ENCODE measurements around the gene PSAPL1.

GRCh38 chr4:7395645-7396044, 39.1 kb downstream of the PSAPL1 start:
- TF ChIP-seq, protein P1, sequence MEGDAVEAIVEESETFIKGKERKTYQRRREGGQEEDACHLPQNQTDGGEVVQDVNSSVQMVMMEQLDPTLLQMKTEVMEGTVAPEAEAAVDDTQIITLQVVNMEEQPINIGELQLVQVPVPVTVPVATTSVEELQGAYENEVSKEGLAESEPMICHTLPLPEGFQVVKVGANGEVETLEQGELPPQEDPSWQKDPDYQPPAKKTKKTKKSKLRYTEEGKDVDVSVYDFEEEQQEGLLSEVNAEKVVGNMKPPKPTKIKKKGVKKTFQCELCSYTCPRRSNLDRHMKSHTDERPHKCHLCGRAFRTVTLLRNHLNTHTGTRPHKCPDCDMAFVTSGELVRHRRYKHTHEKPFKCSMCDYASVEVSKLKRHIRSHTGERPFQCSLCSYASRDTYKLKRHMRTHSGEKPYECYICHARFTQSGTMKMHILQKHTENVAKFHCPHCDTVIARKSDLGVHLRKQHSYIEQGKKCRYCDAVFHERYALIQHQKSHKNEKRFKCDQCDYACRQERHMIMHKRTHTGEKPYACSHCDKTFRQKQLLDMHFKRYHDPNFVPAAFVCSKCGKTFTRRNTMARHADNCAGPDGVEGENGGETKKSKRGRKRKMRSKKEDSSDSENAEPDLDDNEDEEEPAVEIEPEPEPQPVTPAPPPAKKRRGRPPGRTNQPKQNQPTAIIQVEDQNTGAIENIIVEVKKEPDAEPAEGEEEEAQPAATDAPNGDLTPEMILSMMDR (IDR thresholded peaks at IDR 0.05) = no peak
- no peak for TF ChIP-seq POLR2A (IDR thresholded peaks at IDR 0.05)
